GM23338 (cell line): Measurements from ENCODE around the gene DUS4L. TPM values are rescaled to one million over a fixed set of nuclear protein-coding genes. Genes with fewer than 3 reads are reported as not detected.

ENCODE experiments used
- ATAC-seq: fragments of 200-7000 bp; cut with Tn5 transposase; 3 replicates; pipeline ENCODE4 v1.9.1; 2020
- DNase-seq: peaks from one replicate; pipeline ENCODE4 v3.0.0-alpha.2; 2015; ENCODE audit warnings: low spot score
- H2AFZ ChIP-seq: fragments of 200-600 bp; sonication (generic); 2 replicates; pipeline ENCODE4 v1.8.0; 2016; ENCODE audit warnings: antibody characterized with exemption, mild to moderate bottlenecking, moderate library complexity
- H3F3A ChIP-seq: fragments of 200-600 bp; sonication (generic); replicated peaks from 2 replicates; pipeline ENCODE4 v1.8.0; 2017; ENCODE audit warnings: antibody characterized with exemption, mixed run types, low read depth
- H3K27ac ChIP-seq: fragments of 200-600 bp; sonication (generic); 2 replicates; pipeline ENCODE4 v1.6.1; 2016; ENCODE audit warnings: low read depth
- H3K27me3 ChIP-seq: fragments of 200-600 bp; sonication (generic); 2 replicates; pipeline ENCODE4 v1.8.0; 2016; ENCODE audit warnings: mild to moderate bottlenecking, mixed run types, moderate library complexity; ENCODE audit not compliant: insufficient read depth
- H3K36me3 ChIP-seq: fragments of 200-600 bp; sonication (generic); 2 replicates; pipeline ENCODE4 v1.8.0; 2016; ENCODE audit warnings: mild to moderate bottlenecking; ENCODE audit not compliant: insufficient read depth
- H3K4me1 ChIP-seq: fragments of 200-600 bp; sonication (generic); 2 replicates; pipeline ENCODE4 v1.8.0; 2016; ENCODE audit warnings: mild to moderate bottlenecking, moderate library complexity; ENCODE audit not compliant: insufficient read depth
- H3K4me2 ChIP-seq: fragments of 200-600 bp; sonication (generic); 2 replicates; pipeline ENCODE4 v1.7.1; 2017; ENCODE audit warnings: mixed run types
- H3K4me3 ChIP-seq: fragments of 200-600 bp; sonication (generic); 2 replicates; pipeline ENCODE4 v1.6.1; 2016; ENCODE audit warnings: mixed run types
- H3K79me2 ChIP-seq: fragments of 200-600 bp; sonication (generic); replicated peaks from 2 replicates; pipeline ENCODE4 v1.8.0; 2017; ENCODE audit warnings: mild to moderate bottlenecking; ENCODE audit not compliant: insufficient read depth
- H3K9me2 ChIP-seq: fragments of 200-600 bp; sonication (generic); 2 replicates; pipeline ENCODE4 v1.8.0; 2017; ENCODE audit not compliant: insufficient read depth
- H4K20me1 ChIP-seq: fragments of 200-600 bp; sonication (generic); replicated peaks from 2 replicates; pipeline ENCODE4 v1.8.0; 2017; ENCODE audit warnings: mild to moderate bottlenecking; ENCODE audit not compliant: insufficient read depth
- H3K27ac Mint-ChIP-seq: 2 replicates; pipeline ENCODE4 v1.8.0; 2020; ENCODE audit warnings: inconsistent platforms, mild to moderate bottlenecking, moderate library complexity, mixed read lengths
- H3K27me3 Mint-ChIP-seq: 3 replicates; pipeline ENCODE4 v1.8.0; 2022; ENCODE audit warnings: low read depth, mild to moderate bottlenecking, moderate library complexity, mixed read lengths, inconsistent platforms; ENCODE audit not compliant: insufficient read depth, poor library complexity
- H3K36me3 Mint-ChIP-seq: 3 replicates; pipeline ENCODE4 v1.8.0; 2021; ENCODE audit warnings: low read depth, mild to moderate bottlenecking, inconsistent platforms, moderate library complexity, mixed read lengths
- H3K4me1 Mint-ChIP-seq: 3 replicates; pipeline ENCODE4 v1.8.0; 2020; ENCODE audit warnings: mild to moderate bottlenecking, inconsistent platforms, mixed read lengths
- H3K4me3 Mint-ChIP-seq: 3 replicates; pipeline ENCODE4 v1.8.0; 2021; ENCODE audit warnings: moderate library complexity, mild to moderate bottlenecking, inconsistent platforms, mixed read lengths
- H3K9me3 Mint-ChIP-seq: 3 replicates; pipeline ENCODE4 v1.8.0; 2020; ENCODE audit warnings: moderate library complexity, mild to moderate bottlenecking, inconsistent platforms, mixed read lengths
- CREB1 ChIP-seq: fragments of 250-450 bp; sonication (Bioruptor Pico); IDR thresholded peaks from 2 replicates; pipeline ENCODE4 v1.5.0; 2020; ENCODE audit warnings: low read depth, mild to moderate bottlenecking, moderate library complexity
- ETS1 ChIP-seq: IDR thresholded peaks from 2 replicates; pipeline ENCODE4 v1.6.1; 2016; ENCODE audit warnings: antibody characterized with exemption
- EZH2phosphoT487 ChIP-seq: fragments of 200-600 bp; sonication (generic); IDR thresholded peaks from one replicate; pipeline ENCODE4 v1.8.1; 2018; ENCODE audit warnings: antibody characterized with exemption; ENCODE audit not compliant: unreplicated experiment
- JUNB ChIP-seq: IDR thresholded peaks from one replicate; pipeline ENCODE4 v1.6.1; 2016; ENCODE audit warnings: antibody characterized with exemption; ENCODE audit not compliant: unreplicated experiment
- NANOG ChIP-seq: IDR thresholded peaks from 2 replicates; pipeline ENCODE4 v1.6.1; 2016; ENCODE audit warnings: antibody characterized with exemption, borderline replicate concordance
- STAT1 ChIP-seq: IDR thresholded peaks from one replicate; pipeline ENCODE4 v1.6.1; 2016; ENCODE audit warnings: antibody characterized with exemption; ENCODE audit not compliant: unreplicated experiment
- ZNF114 ChIP-seq: fragments of 250-450 bp; sonication (Bioruptor Pico); IDR thresholded peaks from 2 replicates; pipeline ENCODE4 v1.5.0; 2020; ENCODE audit warnings: mild to moderate bottlenecking, moderate library complexity
- ZNF331 ChIP-seq: fragments of 250-450 bp; sonication (Bioruptor Pico); IDR thresholded peaks from 2 replicates; pipeline ENCODE4 v1.5.0; 2020; ENCODE audit warnings: low read depth, mild to moderate bottlenecking, moderate library complexity
- ZNF462 ChIP-seq: fragments of 250-450 bp; sonication (Bioruptor Pico); IDR thresholded peaks from 2 replicates; pipeline ENCODE4 v1.5.0; 2020; ENCODE audit warnings: mild to moderate bottlenecking, moderate library complexity
- polyA plus RNA-seq: library from polyadenylated mRNA; unstranded; fragments of >200 nt; fragmentation: Nextera tagmentation; extraction: Ambion mirVana; gene quantifications from 2 replicates; pipeline ENCODE4 v1.2.1, GENCODE V29; 2016
- total RNA-seq: library from RNA; depleted of rRNA; stranded (reverse); fragments of >200 nt; shearing (Covaris generic); gene quantifications from 2 replicates; pipeline ENCODE4 v1.2.3, GENCODE V29; 2014
- TF ChIP-seq, protein P1 (sequence below), 2 experiments: fragments of 200-600 bp in 1 of 2; sonication (generic) in 1 of 2; conservative IDR thresholded peaks; 2 replicates each; pipeline versions ENCODE4 v1.5.1 to v1.6.1; 2016 to 2017; ENCODE audit warnings: antibody characterized with exemption in 2 of 2, low read depth in 2 of 2, mild to moderate bottlenecking in 2 of 2, moderate library complexity in 1 of 2
- TF ChIP-seq, protein P2 (sequence below): IDR thresholded peaks from one replicate; pipeline ENCODE4 v1.6.1; 2018; ENCODE audit warnings: antibody characterized with exemption; ENCODE audit not compliant: unreplicated experiment

The DUS4L gene
- total and polyA plus RNA-seq, 2 experiments from 2014 or later, result 16.7 to 22.9 TPM

- Mint-ChIP-seq H3K27ac (no peak overlapping the region), H3K4me1 (peaks cover 3% of the 10 kb centered on the region), H3K9me3 (no peaks in the 10 kb centered on the region; the same call in 2 of the 3 replicates), H3K27me3 (peaks cover 2% of the 10 kb centered on the region), H3K36me3 (no peaks in the 10 kb centered on the region), H3K4me3 (no peak overlapping the region)
- no peaks in the 10 kb centered on the region for H4K20me1 ChIP-seq
- no peak for DNase-seq
- no peak for ATAC-seq
- no peak overlapping the region for H3K27ac ChIP-seq
- no peaks in the 10 kb centered on the region for H3F3A ChIP-seq
- H3K4me1 ChIP-seq, result 0 out of 2 replicates have a peak, but pooled peaks cover 2% of the 10 kb centered on the region
- H3K27me3 ChIP-seq, result no peaks in the 10 kb centered on the region
- no peak overlapping the region for H3K4me3 ChIP-seq
- H3K79me2 ChIP-seq, result no peaks in the 10 kb centered on the region
- TF ChIP-seq EZH2phosphoT487 (no peak), JUNB (no peak), STAT1 (no peak), ETS1 (no peak), NANOG (no peak), ZNF114 (CRISPR knock-in tag) (no peak), ZNF331 (CRISPR knock-in tag) (no peak), CREB1 (no peak), ZNF462 (CRISPR knock-in tag) (no peak)
- TF ChIP-seq, protein P1, sequence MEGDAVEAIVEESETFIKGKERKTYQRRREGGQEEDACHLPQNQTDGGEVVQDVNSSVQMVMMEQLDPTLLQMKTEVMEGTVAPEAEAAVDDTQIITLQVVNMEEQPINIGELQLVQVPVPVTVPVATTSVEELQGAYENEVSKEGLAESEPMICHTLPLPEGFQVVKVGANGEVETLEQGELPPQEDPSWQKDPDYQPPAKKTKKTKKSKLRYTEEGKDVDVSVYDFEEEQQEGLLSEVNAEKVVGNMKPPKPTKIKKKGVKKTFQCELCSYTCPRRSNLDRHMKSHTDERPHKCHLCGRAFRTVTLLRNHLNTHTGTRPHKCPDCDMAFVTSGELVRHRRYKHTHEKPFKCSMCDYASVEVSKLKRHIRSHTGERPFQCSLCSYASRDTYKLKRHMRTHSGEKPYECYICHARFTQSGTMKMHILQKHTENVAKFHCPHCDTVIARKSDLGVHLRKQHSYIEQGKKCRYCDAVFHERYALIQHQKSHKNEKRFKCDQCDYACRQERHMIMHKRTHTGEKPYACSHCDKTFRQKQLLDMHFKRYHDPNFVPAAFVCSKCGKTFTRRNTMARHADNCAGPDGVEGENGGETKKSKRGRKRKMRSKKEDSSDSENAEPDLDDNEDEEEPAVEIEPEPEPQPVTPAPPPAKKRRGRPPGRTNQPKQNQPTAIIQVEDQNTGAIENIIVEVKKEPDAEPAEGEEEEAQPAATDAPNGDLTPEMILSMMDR (conservative IDR thresholded peaks at IDR 0.05; ENCODE audit: low read depth in 2 of 2), result no peak
- TF ChIP-seq, protein P2, sequence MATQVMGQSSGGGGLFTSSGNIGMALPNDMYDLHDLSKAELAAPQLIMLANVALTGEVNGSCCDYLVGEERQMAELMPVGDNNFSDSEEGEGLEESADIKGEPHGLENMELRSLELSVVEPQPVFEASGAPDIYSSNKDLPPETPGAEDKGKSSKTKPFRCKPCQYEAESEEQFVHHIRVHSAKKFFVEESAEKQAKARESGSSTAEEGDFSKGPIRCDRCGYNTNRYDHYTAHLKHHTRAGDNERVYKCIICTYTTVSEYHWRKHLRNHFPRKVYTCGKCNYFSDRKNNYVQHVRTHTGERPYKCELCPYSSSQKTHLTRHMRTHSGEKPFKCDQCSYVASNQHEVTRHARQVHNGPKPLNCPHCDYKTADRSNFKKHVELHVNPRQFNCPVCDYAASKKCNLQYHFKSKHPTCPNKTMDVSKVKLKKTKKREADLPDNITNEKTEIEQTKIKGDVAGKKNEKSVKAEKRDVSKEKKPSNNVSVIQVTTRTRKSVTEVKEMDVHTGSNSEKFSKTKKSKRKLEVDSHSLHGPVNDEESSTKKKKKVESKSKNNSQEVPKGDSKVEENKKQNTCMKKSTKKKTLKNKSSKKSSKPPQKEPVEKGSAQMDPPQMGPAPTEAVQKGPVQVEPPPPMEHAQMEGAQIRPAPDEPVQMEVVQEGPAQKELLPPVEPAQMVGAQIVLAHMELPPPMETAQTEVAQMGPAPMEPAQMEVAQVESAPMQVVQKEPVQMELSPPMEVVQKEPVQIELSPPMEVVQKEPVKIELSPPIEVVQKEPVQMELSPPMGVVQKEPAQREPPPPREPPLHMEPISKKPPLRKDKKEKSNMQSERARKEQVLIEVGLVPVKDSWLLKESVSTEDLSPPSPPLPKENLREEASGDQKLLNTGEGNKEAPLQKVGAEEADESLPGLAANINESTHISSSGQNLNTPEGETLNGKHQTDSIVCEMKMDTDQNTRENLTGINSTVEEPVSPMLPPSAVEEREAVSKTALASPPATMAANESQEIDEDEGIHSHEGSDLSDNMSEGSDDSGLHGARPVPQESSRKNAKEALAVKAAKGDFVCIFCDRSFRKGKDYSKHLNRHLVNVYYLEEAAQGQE, result no peak
- no peaks in the 10 kb centered on the region for H3K36me3 ChIP-seq
- H2AFZ ChIP-seq, result no peak overlapping the region
- no peaks in the 10 kb centered on the region for H3K9me2 ChIP-seq
- no peak overlapping the region for H3K4me2 ChIP-seq
Observed at GRCh38 chr7:107627002-107627401, 63.2 kb downstream of the DUS4L start.
